ENCODE measurements around the gene MCAT.

MCAT gene

DNA sequence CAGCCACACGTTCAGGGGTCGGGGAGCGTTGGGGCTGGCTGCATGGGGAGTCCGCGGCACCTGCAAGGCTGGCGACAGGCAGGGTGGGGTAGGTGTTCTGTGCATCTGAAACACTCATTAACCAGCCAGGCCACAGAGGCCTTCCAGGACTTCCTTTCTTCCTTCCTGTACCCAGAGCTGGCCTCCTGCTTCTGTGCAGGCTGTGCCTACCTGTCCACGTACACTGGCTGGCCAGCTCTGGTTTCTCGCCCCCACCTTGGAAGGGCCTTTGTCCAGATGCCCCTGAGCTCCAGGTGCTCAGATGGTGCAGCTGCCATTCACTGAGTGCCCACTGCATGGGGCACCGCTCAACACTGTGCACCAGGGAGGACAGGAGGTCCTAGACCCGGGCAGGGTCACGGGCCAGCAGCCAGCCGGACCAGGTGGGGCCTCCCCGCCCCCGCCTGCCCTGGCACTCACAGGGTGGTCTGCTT is 27.9 kb upstream of the MCAT start:
- TF ChIP-seq, protein P1, sequence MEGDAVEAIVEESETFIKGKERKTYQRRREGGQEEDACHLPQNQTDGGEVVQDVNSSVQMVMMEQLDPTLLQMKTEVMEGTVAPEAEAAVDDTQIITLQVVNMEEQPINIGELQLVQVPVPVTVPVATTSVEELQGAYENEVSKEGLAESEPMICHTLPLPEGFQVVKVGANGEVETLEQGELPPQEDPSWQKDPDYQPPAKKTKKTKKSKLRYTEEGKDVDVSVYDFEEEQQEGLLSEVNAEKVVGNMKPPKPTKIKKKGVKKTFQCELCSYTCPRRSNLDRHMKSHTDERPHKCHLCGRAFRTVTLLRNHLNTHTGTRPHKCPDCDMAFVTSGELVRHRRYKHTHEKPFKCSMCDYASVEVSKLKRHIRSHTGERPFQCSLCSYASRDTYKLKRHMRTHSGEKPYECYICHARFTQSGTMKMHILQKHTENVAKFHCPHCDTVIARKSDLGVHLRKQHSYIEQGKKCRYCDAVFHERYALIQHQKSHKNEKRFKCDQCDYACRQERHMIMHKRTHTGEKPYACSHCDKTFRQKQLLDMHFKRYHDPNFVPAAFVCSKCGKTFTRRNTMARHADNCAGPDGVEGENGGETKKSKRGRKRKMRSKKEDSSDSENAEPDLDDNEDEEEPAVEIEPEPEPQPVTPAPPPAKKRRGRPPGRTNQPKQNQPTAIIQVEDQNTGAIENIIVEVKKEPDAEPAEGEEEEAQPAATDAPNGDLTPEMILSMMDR (IDR thresholded peaks at IDR 0.05), result no peak

DNA sequence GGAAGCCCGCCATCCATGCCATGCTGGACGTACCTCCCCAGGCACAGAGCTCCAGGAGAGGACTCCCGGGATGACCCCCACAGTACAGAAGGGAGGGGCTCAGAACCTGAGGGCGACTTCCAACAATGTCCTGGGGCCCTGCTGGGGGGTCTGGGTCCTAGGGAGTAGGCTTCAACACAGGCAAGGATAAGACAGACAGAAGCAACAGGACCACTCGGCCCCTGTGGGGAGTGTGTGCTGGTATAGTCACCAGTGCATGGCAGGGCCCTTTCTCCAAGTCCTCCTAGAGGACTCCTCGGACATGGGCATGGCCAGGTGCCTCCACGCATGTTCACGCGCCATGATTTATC is 26.9 kb upstream of the MCAT start:
- TF ChIP-seq, protein P1 (IDR thresholded peaks at IDR 0.05), result no peak

DNA sequence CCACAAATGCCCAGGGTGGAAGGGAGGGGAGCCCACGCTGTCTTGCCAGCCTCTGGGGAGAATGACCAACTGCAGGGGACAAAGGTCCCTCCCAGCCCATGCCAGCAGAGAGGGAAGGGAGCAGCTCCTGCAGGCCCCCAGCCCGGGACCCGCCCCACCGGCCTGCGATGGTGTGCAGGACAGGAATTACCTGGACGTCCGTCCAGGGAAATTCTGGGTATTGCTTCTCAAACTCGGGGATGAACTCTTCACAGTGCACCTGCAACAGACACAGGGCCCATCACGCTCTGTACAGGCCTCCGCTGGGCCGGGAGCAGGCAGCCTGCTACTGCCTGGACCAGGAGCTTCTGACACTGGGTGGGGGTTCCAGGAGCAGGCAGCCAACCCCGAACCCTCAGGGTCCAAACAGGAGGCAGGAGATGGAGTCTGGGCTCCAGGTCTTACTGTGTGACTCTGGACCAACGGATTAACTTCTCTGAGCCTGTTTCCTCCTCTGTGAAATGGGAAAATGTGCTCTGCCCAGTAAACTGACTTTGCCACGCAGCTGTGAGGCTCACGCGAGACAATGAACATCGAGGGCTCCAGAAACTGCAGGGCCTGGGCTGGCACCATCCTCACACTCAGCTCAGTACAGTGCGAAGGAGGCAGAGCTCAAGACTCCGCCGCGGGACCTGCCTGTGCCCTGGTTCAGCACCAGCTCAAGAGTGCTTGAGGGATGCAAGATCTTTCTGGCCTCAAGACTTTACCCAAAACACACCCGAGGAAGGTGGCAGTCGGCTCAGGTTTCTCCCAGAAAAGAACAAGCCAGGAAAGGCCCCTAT is 26.3 kb upstream of the MCAT start:
- TF ChIP-seq, protein P1 (IDR thresholded peaks at IDR 0.05), result no peak

DNA sequence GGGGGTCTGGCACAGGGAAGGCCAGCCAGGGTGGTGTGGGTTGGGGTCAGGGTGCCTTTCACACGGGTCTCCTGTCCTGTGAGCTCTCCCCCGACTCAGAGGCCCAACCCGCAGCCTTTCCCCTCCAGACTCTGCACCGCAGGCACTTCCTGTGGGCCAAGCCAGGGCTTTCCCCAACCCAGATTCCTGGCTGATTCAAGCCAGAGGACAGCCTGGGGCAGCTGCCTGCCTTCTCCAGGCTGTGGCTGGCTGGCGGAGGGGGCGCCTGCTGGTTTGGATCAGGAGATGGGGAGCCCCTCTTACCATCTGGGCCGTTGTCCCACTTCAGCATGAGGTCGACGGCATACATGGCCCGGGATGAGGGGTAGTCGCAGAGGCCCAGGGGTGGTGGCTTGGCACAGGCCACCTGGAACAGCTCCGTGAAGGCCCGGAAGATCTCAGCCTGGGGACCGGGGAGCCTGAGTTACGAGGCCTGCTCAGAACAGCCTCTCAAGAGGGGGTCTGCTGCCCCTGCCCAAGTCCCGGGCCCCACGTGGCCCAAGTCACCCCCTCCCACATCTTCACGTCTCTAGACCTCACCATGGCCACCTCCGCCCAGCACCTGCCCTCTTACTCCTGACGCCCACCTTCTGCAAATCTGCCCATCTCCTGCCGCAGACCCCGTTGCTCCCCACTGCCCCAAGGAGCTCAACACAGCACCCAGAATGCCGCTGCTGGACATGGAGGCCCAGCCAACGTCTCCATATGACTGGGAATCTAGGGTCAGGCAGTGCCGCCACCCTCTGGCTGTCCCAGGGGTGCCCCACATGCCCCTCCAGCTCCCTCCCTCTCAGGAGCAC is 25.5 kb upstream of the MCAT start:
- TF ChIP-seq, protein P1 (IDR thresholded peaks at IDR 0.05), result no peak

DNA sequence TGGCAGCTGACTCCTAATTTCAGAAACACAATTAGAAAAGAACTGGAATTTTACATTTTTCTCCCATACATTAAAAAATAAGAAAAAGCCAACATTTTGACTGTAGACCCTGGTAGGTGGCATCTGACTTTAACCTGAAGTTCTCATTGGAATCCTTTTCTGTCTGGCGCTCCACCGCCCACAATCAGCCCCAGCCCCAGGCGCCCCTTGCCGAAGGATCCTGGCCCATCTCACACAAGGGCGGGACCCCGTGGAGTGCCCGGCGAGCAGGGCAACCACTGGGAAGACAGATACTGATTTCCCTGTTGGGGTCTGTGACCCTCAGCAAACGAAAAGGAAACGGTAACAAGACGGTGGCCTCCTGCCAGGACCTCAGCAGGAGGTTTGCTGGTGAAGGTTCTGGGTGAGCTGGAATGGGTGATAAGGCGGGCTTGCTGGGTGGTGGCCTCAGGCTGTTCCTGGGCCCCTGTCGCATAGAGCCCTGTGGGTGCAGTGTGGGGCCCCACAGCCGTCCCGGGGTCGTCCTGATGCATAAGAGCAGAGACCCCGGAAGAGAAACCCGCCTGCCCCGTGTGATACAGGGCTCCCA is 23.9 kb upstream of the MCAT start:
- TF ChIP-seq, protein P1 (IDR thresholded peaks at IDR 0.05), result no peak

DNA sequence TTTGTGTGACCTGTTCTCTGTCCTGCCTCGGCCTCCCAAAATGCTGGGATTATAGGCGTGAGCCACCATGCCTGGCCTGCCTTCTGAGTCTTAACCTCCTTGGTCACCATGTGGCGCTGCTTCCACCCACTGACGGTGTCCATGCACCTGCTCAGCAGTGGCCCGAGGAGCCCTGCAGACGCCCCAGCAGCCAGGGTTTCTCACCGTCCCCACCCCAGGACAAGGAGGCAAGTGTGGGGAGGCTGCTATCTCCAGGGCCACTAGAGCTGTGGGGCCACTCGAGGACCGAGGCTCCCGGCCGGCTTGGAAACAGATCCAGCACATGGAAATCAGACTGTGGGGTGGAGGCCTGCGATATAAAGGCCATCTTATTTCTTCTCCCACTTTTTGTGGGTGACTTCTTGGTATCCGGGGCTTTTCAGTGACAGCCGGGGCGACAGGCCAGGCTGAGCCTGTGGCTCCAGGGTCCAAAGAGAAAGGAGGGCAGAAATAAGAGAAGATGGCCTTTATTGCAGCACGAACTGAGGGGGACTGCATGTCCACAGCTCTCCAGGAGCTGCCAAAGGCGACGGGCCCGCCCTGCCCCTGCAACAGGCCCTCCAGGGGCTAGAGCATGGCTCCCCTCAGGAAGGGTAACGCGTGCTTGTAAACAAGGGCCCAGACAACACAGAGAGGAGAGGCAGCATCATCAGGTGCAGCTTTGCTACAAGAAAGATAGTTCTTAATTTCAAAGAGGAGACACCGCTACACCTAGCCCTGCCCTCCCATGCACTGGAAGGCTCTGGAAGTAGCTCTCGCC is 23.1 kb upstream of the MCAT start:
- TF ChIP-seq, protein P1 (IDR thresholded peaks at IDR 0.05), result no peak

DNA sequence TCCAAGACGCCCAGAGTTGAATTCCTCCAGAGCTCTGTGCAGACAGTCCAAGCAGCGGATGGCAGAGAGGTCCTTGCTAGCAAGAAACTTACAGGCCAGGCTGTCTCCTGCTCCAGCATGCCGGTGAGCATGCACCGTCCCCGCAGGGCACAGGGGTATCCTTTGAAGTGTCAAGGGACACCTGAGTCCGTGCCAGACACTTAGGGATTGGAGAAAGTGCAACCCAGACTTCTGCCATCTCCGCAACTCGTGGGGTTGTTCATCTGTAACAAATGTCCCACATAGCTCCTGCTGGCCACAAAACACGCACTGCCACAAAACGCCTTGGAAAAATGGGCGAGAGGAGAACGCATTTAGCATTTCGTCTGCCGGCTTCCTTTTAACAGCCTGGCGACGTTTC is 21.4 kb upstream of the MCAT start:
- TF ChIP-seq, protein P1 (IDR thresholded peaks at IDR 0.05), result no peak

All from LNCAP (cell line).